K562 (cell line): Measurements from ENCODE around the gene IGF2R. TPM values are rescaled to one million over a fixed set of nuclear protein-coding genes. Genes with fewer than 3 reads are reported as not detected.

Source experiments
- BCOR ChIP-seq: fragments of 450-650 bp; IDR thresholded peaks from 2 replicates; pipeline ENCODE4 v1.6.1; 2016
- CBX5 ChIP-seq: IDR thresholded peaks from 2 replicates; pipeline ENCODE4 v1.6.1; 2014; ENCODE audit warnings: low read depth, borderline replicate concordance
- EGR1 ChIP-seq: fragments of 450-650 bp; conservative IDR thresholded peaks from 2 replicates; pipeline ENCODE4 v1.6.1; 2017; ENCODE audit warnings: mild to moderate bottlenecking
- ELF2 ChIP-seq: fragments of 250-450 bp; sonication (Bioruptor Pico); IDR thresholded peaks from 2 replicates; pipeline ENCODE4 v1.5.0; 2021; ENCODE audit warnings: mild to moderate bottlenecking
- EWSR1 ChIP-seq: fragments of 450-650 bp; IDR thresholded peaks from 2 replicates; pipeline ENCODE4 v1.6.1; 2018; ENCODE audit warnings: borderline replicate concordance, mild to moderate bottlenecking, low read depth, moderate library complexity; ENCODE audit not compliant: partially characterized antibody
- HNRNPK ChIP-seq: fragments of 200-400 bp; formaldehyde crosslinking; IDR thresholded peaks from one replicate; pipeline ENCODE4 v1.6.1; 2018; ENCODE audit warnings: mild to moderate bottlenecking, low read depth, low read length; ENCODE audit not compliant: poor library complexity, severe bottlenecking
- HNRNPLL ChIP-seq: fragments of 200-400 bp; formaldehyde crosslinking; IDR thresholded peaks from 2 replicates; pipeline ENCODE4 v1.6.1; 2017; ENCODE audit warnings: low read length, low read depth, mild to moderate bottlenecking; ENCODE audit not compliant: poor library complexity, severe bottlenecking
- KAT7 ChIP-seq: sonication (generic); formaldehyde crosslinking; IDR thresholded peaks from 2 replicates; pipeline ENCODE4 v1.8.0; 2022; ENCODE audit warnings: missing genetic modification reagents, mild to moderate bottlenecking, borderline replicate concordance
- MEF2D ChIP-seq: conservative IDR thresholded peaks from 2 replicates; pipeline ENCODE4 v1.6.1; 2016; ENCODE audit warnings: low read depth, missing genetic modification characterization, missing compliant biosample characterization
- NCOR1 ChIP-seq: fragments of 450-650 bp; IDR thresholded peaks from 2 replicates; pipeline ENCODE4 v1.6.1; 2016; ENCODE audit warnings: mild to moderate bottlenecking, moderate library complexity
- NFE2L1 ChIP-seq: fragments of 450-650 bp; IDR thresholded peaks from 2 replicates; pipeline ENCODE4 v1.6.1; 2016; ENCODE audit warnings: missing genetic modification characterization, low read depth, mild to moderate bottlenecking, missing compliant biosample characterization, moderate library complexity, borderline replicate concordance
- PURB ChIP-seq: sonication (generic); formaldehyde crosslinking; IDR thresholded peaks from 2 replicates; pipeline ENCODE4 v1.9.0; 2021; ENCODE audit warnings: low read depth, mild to moderate bottlenecking, missing genetic modification reagents
- RAD51 ChIP-seq: fragments of 450-650 bp; IDR thresholded peaks from 2 replicates; pipeline ENCODE4 v1.7.1; 2016; ENCODE audit warnings: low read depth, mild to moderate bottlenecking, borderline replicate concordance
- SMAD3 ChIP-seq: fragments of 450-650 bp; formaldehyde crosslinking; conservative IDR thresholded peaks from 2 replicates; pipeline ENCODE4 v1.4.0; 2020; ENCODE audit warnings: mild to moderate bottlenecking
- SRSF3 ChIP-seq: fragments of 200-400 bp; formaldehyde crosslinking; IDR thresholded peaks from 2 replicates; pipeline ENCODE4 v1.6.1; 2016; ENCODE audit warnings: mild to moderate bottlenecking, low read length, moderate library complexity; ENCODE audit not compliant: insufficient read depth
- SUPT5H ChIP-seq: fragments of 450-650 bp; IDR thresholded peaks from 2 replicates; pipeline ENCODE4 v1.6.1; 2016
- TBL1XR1 ChIP-seq, 2 experiments: IDR thresholded peaks; 2 replicates each; pipeline ENCODE4 v1.6.1; 2012; ENCODE audit warnings: improper control_type of control experiment in 2 of 2, low read length in 2 of 2, mild to moderate bottlenecking in 1 of 2
- XRCC3 ChIP-seq: fragments of 450-650 bp; IDR thresholded peaks from 2 replicates; pipeline ENCODE4 v1.6.1; 2017; ENCODE audit warnings: mild to moderate bottlenecking, moderate library complexity
- ZFP30 ChIP-seq: fragments of 250-450 bp; sonication (Bioruptor Pico); IDR thresholded peaks from 2 replicates; pipeline ENCODE4 v1.8.0; 2022; ENCODE audit warnings: moderate library complexity, mild to moderate bottlenecking, inconsistent platforms, borderline replicate concordance
- ZNF253 ChIP-seq: fragments of 250-450 bp; sonication (Bioruptor Pico); conservative IDR thresholded peaks from 2 replicates; pipeline ENCODE4 v1.6.1; 2021; ENCODE audit warnings: mild to moderate bottlenecking
- ZNF707 ChIP-seq: fragments of 250-450 bp; sonication (Bioruptor Pico); conservative IDR thresholded peaks from 2 replicates; pipeline ENCODE4 v1.8.0; 2022; ENCODE audit warnings: inconsistent platforms, mild to moderate bottlenecking, moderate library complexity
- polyA plus RNA-seq, 8 experiments: library from polyadenylated mRNA; depleted of rRNA in 4 of 8; stranded (reverse) in 5 of 8; unstranded in 3 of 8; fragments of >200 nt; fragmentation: Nextera tagmentation in 2 of 8; fragmentation: Illumina TruSeq in 1 of 8; extraction: Ambion mirVana in 2 of 8; extraction: Trizol in 1 of 8; gene quantifications; 2 replicates each; pipeline versions ENCODE4 v1.2.1 to v1.2.3, GENCODE V29; 2011 to 2014; ENCODE audit warnings: inconsistent platforms in 1 of 8, missing spikeins in 1 of 8
- total RNA-seq, 7 experiments: library from RNA; depleted of rRNA in 6 of 7; stranded (reverse); fragments of >200 nt in 6 of 7; fragmentation: Illumina TruSeq in 2 of 7; extraction: Trizol in 2 of 7; gene quantifications; 2 replicates each; pipeline versions ENCODE4 v1.2.1 to v1.2.3, GENCODE V29; 2011 to 2021; ENCODE audit warnings: low replicate concordance in 1 of 7
- TF ChIP-seq, protein P1 (sequence below): fragments of 450-650 bp; IDR thresholded peaks from 2 replicates; pipeline ENCODE4 v1.6.1; 2016; ENCODE audit warnings: missing biosample characterization, missing genetic modification characterization
- TF ChIP-seq, protein P2 (sequence below): fragments of 450-650 bp; conservative IDR thresholded peaks from 2 replicates; pipeline ENCODE4 v1.6.1; 2016; ENCODE audit warnings: missing genetic modification characterization, low read depth, mild to moderate bottlenecking, control low read depth, missing compliant biosample characterization
- TF ChIP-seq, protein P3 (sequence below): fragments of 250-450 bp; sonication (Bioruptor Pico); IDR thresholded peaks from 2 replicates; pipeline ENCODE4 v1.4.0; 2020; ENCODE audit warnings: mild to moderate bottlenecking, moderate library complexity
- TF ChIP-seq, protein P4 (sequence below), 2 experiments: fragments of 450-650 bp; conservative IDR thresholded peaks; 2 replicates each; pipeline ENCODE4 v1.6.1; 2017; ENCODE audit warnings: mild to moderate bottlenecking in 2 of 2, moderate library complexity in 2 of 2

The IGF2R gene
- total and polyA plus RNA-seq, 9 of the 15 experiments (the other 6 are each of a cell fraction or from before 2014, with no cell fraction given) = 3.5 to 92.3 (median 34.5) TPM

DNA sequence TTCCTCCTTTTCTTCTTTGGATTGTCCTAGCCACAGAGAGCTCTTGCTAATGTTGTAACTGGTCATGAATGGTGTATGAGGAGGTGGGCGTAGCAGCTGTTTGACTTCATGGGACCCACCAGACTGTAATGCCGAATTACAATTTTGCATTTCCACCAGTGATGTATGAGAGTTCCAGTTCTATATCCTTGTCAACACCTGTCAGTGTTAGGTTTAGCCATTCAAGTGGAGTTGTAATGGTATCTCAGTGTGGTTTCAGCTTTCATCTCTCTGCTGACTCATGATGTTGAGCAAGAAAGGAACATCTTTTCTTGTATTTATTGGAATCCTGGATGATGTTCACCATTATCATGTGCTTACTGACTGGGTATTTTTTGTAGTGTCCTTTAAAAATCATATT is 5.1 kb downstream of the IGF2R start (continued):
- peak; percentile 48 for TF ChIP-seq NCOR1
- TF ChIP-seq HNRNPLL = no peak
- no peak for TF ChIP-seq ELF2 (CRISPR knock-in tag)
- no peak for TF ChIP-seq HNRNPK
- no peak for TF ChIP-seq PURB (CRISPR knock-in tag)
- TF ChIP-seq MEF2D (tag) = no peak
- no peak; the same call in 1 of the 2 replicates for TF ChIP-seq KAT7
- no peak for TF ChIP-seq BCOR
- TF ChIP-seq, protein P1, sequence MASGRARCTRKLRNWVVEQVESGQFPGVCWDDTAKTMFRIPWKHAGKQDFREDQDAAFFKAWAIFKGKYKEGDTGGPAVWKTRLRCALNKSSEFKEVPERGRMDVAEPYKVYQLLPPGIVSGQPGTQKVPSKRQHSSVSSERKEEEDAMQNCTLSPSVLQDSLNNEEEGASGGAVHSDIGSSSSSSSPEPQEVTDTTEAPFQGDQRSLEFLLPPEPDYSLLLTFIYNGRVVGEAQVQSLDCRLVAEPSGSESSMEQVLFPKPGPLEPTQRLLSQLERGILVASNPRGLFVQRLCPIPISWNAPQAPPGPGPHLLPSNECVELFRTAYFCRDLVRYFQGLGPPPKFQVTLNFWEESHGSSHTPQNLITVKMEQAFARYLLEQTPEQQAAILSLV (tag) = no peak
- TF ChIP-seq RAD51 = no peak
- no peak for TF ChIP-seq SRSF3
- peak; percentile 54 for TF ChIP-seq EGR1
- TF ChIP-seq TBL1XR1 (IDR thresholded peaks at IDR 0.05; ENCODE audit: low read length in 2 of 2) = no peak; a peak in 2 of 4 replicates
- 0 out of 2 replicates have a peak, but pooled peaks have one; percentile 31 for TF ChIP-seq NFE2L1
- TF ChIP-seq, protein P2, sequence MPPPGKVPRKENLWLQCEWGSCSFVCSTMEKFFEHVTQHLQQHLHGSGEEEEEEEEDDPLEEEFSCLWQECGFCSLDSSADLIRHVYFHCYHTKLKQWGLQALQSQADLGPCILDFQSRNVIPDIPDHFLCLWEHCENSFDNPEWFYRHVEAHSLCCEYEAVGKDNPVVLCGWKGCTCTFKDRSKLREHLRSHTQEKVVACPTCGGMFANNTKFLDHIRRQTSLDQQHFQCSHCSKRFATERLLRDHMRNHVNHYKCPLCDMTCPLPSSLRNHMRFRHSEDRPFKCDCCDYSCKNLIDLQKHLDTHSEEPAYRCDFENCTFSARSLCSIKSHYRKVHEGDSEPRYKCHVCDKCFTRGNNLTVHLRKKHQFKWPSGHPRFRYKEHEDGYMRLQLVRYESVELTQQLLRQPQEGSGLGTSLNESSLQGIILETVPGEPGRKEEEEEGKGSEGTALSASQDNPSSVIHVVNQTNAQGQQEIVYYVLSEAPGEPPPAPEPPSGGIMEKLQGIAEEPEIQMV (tag) = no peak
- TF ChIP-seq, protein P3, sequence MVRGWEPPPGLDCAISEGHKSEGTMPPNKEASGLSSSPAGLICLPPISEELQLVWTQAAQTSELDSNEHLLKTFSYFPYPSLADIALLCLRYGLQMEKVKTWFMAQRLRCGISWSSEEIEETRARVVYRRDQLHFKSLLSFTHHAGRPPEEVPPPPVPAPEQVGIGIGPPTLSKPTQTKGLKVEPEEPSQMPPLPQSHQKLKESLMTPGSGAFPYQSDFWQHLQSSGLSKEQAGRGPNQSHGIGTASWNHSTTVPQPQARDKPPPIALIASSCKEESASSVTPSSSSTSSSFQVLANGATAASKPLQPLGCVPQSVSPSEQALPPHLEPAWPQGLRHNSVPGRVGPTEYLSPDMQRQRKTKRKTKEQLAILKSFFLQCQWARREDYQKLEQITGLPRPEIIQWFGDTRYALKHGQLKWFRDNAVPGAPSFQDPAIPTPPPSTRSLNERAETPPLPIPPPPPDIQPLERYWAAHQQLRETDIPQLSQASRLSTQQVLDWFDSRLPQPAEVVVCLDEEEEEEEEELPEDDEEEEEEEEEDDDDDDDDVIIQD (CRISPR knock-in tag) = no peak
- no peak for TF ChIP-seq ZNF707 (CRISPR knock-in tag)
- TF ChIP-seq, protein P4, sequence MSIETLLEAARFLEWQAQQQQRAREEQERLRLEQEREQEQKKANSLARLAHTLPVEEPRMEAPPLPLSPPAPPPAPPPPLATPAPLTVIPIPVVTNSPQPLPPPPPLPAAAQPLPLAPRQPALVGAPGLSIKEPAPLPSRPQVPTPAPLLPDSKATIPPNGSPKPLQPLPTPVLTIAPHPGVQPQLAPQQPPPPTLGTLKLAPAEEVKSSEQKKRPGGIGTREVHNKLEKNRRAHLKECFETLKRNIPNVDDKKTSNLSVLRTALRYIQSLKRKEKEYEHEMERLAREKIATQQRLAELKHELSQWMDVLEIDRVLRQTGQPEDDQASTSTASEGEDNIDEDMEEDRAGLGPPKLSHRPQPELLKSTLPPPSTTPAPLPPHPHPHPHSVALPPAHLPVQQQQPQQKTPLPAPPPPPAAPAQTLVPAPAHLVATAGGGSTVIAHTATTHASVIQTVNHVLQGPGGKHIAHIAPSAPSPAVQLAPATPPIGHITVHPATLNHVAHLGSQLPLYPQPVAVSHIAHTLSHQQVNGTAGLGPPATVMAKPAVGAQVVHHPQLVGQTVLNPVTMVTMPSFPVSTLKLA (conservative IDR thresholded peaks at IDR 0.05) = peak; percentile 37 to 67; a peak in 2 of 4 replicates
- TF ChIP-seq XRCC3 = no peak
- TF ChIP-seq SUPT5H = no peak
- no peak for TF ChIP-seq EWSR1
- no peak for TF ChIP-seq SMAD3 (CRISPR knock-in tag)
- no peak for TF ChIP-seq ZFP30 (CRISPR knock-in tag)
- TF ChIP-seq CBX5 = no peak
- TF ChIP-seq ZNF253 (CRISPR knock-in tag) = no peak
